Neutrophil (primary cell): ENCODE measurements around the gene VSIR.

Source experiments
- H3K27ac ChIP-seq: fragments of 200-600 bp; sonication (generic); 2 replicates; pipeline ENCODE4 v1.5.1; 2016; ENCODE audit warnings: mild to moderate bottlenecking, moderate library complexity
- H3K27me3 ChIP-seq: fragments of 200-600 bp; sonication (generic); 2 replicates; pipeline ENCODE4 v1.6.0; 2016; ENCODE audit warnings: mild to moderate bottlenecking
- H3K36me3 ChIP-seq: fragments of 200-600 bp; sonication (generic); 2 replicates; pipeline ENCODE4 v1.5.1; 2017
- H3K4me1 ChIP-seq, 2 experiments: fragments of 200-600 bp in 1 of 2; sonication (generic) in 1 of 2; 1 replicate in 1 of 2; 2 replicates in 1 of 2; pipeline versions ENCODE4 v1.5.1 to v1.6.1; 2013 to 2016; ENCODE audit warnings: low read depth in 1 of 2, low read length in 1 of 2, mild to moderate bottlenecking in 1 of 2, moderate library complexity in 1 of 2; ENCODE audit not compliant: control insufficient read depth in 1 of 2, insufficient read depth in 1 of 2
- H3K4me3 ChIP-seq, 2 experiments: fragments of 200-600 bp in 1 of 2; sonication (generic) in 1 of 2; 1 replicate in 1 of 2; 2 replicates in 1 of 2; pipeline ENCODE4 v1.5.1; 2013 to 2016; ENCODE audit warnings: low read depth in 1 of 2, low read length in 1 of 2, mild to moderate bottlenecking in 1 of 2, moderate library complexity in 1 of 2
- H3K9me3 ChIP-seq: fragments of 200-600 bp; sonication (generic); 2 replicates; pipeline ENCODE4 v1.5.1; 2016
- TF ChIP-seq, protein P1 (sequence below): fragments of 200-600 bp; sonication (generic); IDR thresholded peaks from 2 replicates; pipeline ENCODE4 v1.5.1; 2016; ENCODE audit warnings: antibody characterized with exemption

Gene VSIR

GRCh38 chr10:71743089-71743838 is 30.1 kb downstream of the VSIR start:
- H3K27ac ChIP-seq = peak overlapping the region; percentile 99
- H3K9me3 ChIP-seq = no peaks in the 10 kb centered on the region
- H3K4me3 ChIP-seq = peak overlapping the region in 1 of 2 experiments; percentile 31
- H3K36me3 ChIP-seq = peaks cover 36% of the 10 kb centered on the region
- H3K4me1 ChIP-seq = peaks cover 100% of the 10 kb centered on the region in 2 experiments
- no peaks in the 10 kb centered on the region for H3K27me3 ChIP-seq
- TF ChIP-seq, protein P1, sequence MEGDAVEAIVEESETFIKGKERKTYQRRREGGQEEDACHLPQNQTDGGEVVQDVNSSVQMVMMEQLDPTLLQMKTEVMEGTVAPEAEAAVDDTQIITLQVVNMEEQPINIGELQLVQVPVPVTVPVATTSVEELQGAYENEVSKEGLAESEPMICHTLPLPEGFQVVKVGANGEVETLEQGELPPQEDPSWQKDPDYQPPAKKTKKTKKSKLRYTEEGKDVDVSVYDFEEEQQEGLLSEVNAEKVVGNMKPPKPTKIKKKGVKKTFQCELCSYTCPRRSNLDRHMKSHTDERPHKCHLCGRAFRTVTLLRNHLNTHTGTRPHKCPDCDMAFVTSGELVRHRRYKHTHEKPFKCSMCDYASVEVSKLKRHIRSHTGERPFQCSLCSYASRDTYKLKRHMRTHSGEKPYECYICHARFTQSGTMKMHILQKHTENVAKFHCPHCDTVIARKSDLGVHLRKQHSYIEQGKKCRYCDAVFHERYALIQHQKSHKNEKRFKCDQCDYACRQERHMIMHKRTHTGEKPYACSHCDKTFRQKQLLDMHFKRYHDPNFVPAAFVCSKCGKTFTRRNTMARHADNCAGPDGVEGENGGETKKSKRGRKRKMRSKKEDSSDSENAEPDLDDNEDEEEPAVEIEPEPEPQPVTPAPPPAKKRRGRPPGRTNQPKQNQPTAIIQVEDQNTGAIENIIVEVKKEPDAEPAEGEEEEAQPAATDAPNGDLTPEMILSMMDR = no peak

- Histone ChIP-seq H3K4me1 (peaks cover 100% of the 10 kb centered on the region in 2 experiments), H3K36me3 (peaks cover 28% of the 10 kb centered on the region), H3K27ac (peak overlapping the region; percentile 99), H3K4me3 (peak overlapping the region in 1 of 2 experiments; percentile 31), H3K27me3 (no peaks in the 10 kb centered on the region), H3K9me3 (no peaks in the 10 kb centered on the region)
- TF ChIP-seq, protein P1 = no peak
Measured at GRCh38 chr10:71742301-71743088, 30.8 kb downstream of the VSIR start.

DNA sequence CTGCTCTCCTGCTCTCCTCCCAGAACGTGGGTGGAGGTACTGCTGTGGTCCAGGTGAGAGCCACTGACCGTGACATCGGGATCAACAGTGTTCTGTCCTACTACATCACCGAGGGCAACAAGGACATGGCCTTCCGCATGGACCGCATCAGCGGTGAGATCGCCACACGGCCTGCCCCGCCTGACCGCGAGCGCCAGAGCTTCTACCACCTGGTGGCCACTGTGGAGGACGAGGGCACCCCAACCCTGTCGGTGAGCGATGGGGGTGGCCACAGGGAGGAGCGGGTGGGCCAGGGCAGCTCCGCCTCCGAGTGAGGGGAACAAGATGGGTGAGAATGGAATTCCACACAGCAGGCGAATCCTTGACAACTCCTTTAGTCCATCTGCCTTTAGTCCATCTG is 31.6 kb downstream of the VSIR start:
- peak overlapping the region; percentile 99 for H3K27ac ChIP-seq
- peaks cover 20% of the 10 kb centered on the region for H3K36me3 ChIP-seq
- no peaks in the 10 kb centered on the region for H3K27me3 ChIP-seq
- no peaks in the 10 kb centered on the region for H3K9me3 ChIP-seq
- H3K4me3 ChIP-seq = no peak overlapping the region
- H3K4me1 ChIP-seq = peaks cover 100% of the 10 kb centered on the region in 2 experiments
- TF ChIP-seq, protein P1 = no peak

GRCh38 chr10:71741029-71741428 is 32.3 kb downstream of the VSIR start:
- peaks cover 100% of the 10 kb centered on the region in 2 experiments for H3K4me1 ChIP-seq
- no peaks in the 10 kb centered on the region for H3K9me3 ChIP-seq
- H3K27me3 ChIP-seq = no peaks in the 10 kb centered on the region
- peaks cover 16% of the 10 kb centered on the region for H3K36me3 ChIP-seq
- TF ChIP-seq, protein P1 = no peak
- H3K4me3 ChIP-seq = no peak overlapping the region
- peak overlapping the region; percentile 96 for H3K27ac ChIP-seq

- Histone ChIP-seq H3K27ac (peak overlapping the region; percentile 96), H3K4me1 (peaks cover 100% of the 10 kb centered on the region in 2 experiments), H3K4me3 (no peak overlapping the region), H3K36me3 (peaks cover 12% of the 10 kb centered on the region), H3K27me3 (no peaks in the 10 kb centered on the region), H3K9me3 (no peaks in the 10 kb centered on the region)
- TF ChIP-seq, protein P1 = no peak
Measured at GRCh38 chr10:71740069-71740653, 33.2 kb downstream of the VSIR start.
